ENCODE results near the gene KLF16. TPM values are rescaled to one million over a fixed set of nuclear protein-coding genes. Genes with fewer than 3 reads are reported as not detected.
A peak's percentile ranks its signal among the peaks of the same experiment; 100 is the strongest.

KLF16 gene
- total and polyA plus RNA-seq, 9 of the 15 experiments (the other 6 are each of a cell fraction or from before 2014, with no cell fraction given): 0.04 to 60.4 (median 6.8) TPM

GRCh38 chr19:1863328-1863637, at the start of gene KLF16 (continued):
- TF ChIP-seq RREB1 (CRISPR knock-in tag; IDR thresholded peaks at IDR 0.05) (no peak), FOXP1 (CRISPR knock-in tag; IDR thresholded peaks at IDR 0.05) (no peak), PHB (CRISPR knock-in tag; IDR thresholded peaks at IDR 0.05) (no peak), MCM2 (IDR thresholded peaks at IDR 0.05; ENCODE audit: low read depth) (no peak), ZNF282 (CRISPR knock-in tag; IDR thresholded peaks at IDR 0.05) (no peak), ZBTB9 (CRISPR knock-in tag; IDR thresholded peaks at IDR 0.05) (no peak), FOSL1 (tag; conservative IDR thresholded peaks at IDR 0.05) (0 out of 2 replicates have a peak, but pooled peaks have one; percentile 25), GATAD2B (IDR thresholded peaks at IDR 0.05; ENCODE audit: borderline replicate concordance) (0 out of 2 replicates have a peak, but pooled peaks have one; percentile 49), ZNF785 (CRISPR knock-in tag; IDR thresholded peaks at IDR 0.05) (no peak), YBX1 (IDR thresholded peaks at IDR 0.05) (no peak), ZZZ3 (IDR thresholded peaks at IDR 0.05) (no peak), NBN (IDR thresholded peaks at IDR 0.05; ENCODE audit: low read depth) (no peak), PTTG1 (tag; IDR thresholded peaks at IDR 0.05; ENCODE audit: low read depth) (no peak), ZNF24 (IDR thresholded peaks at IDR 0.05) (no peak), MAZ (CRISPR knock-in tag; conservative IDR thresholded peaks at IDR 0.05 in 1 of 2, IDR thresholded peaks at IDR 0.05 in 1 of 2) (no peak), CXXC5 (CRISPR knock-in tag; IDR thresholded peaks at IDR 0.05) (peak; percentile 62), SMAD4 (CRISPR knock-in tag; conservative IDR thresholded peaks at IDR 0.05) (peak; percentile 50; the same call in 1 of the 2 replicates), ZNF239 (CRISPR knock-in tag; IDR thresholded peaks at IDR 0.05) (no peak), ZNF175 (CRISPR knock-in tag; IDR thresholded peaks at IDR 0.05; ENCODE audit: low read depth) (no peak), PBX2 (CRISPR knock-in tag; IDR thresholded peaks at IDR 0.05; ENCODE audit: low read depth) (no peak), PBX2 (tag; conservative IDR thresholded peaks at IDR 0.05; ENCODE audit: low read depth) (no peak)
